KMS-11 (cell line): ENCODE data around the gene TSPAN15.
"Not testable (repeated sequence)": the region's sequence is repeated elsewhere in the genome, so short reads cannot be mapped to it uniquely, and the experiment has no call there.

Experiments
- H2AFZ ChIP-seq: fragments of 200-600 bp; sonication (generic); 2 replicates; pipeline ENCODE4 v1.6.1; 2016; ENCODE audit warnings: antibody characterized with exemption, mixed run types, low read depth
- H3K27ac ChIP-seq: fragments of 200-600 bp; sonication (generic); 2 replicates; pipeline ENCODE4 v1.6.1; 2016; ENCODE audit warnings: mild to moderate bottlenecking, mixed run types
- H3K27me3 ChIP-seq: fragments of 200-600 bp; sonication (generic); 2 replicates; pipeline ENCODE4 v1.6.1; 2017; ENCODE audit warnings: mild to moderate bottlenecking, low read depth, mixed run types, moderate library complexity; ENCODE audit not compliant: insufficient read depth
- H3K36me3 ChIP-seq: fragments of 200-600 bp; sonication (generic); 2 replicates; pipeline ENCODE4 v1.6.1; 2017; ENCODE audit warnings: mild to moderate bottlenecking, mixed run types; ENCODE audit not compliant: insufficient read depth
- H3K4me1 ChIP-seq: fragments of 200-600 bp; sonication (generic); 2 replicates; pipeline ENCODE4 v1.6.1; 2016; ENCODE audit warnings: mild to moderate bottlenecking, low read depth, mixed run types; ENCODE audit not compliant: poor library complexity, severe bottlenecking
- H3K4me2 ChIP-seq: fragments of 200-600 bp; sonication (generic); 2 replicates; pipeline ENCODE4 v1.7.0; 2016; ENCODE audit warnings: mild to moderate bottlenecking, mixed run types
- H3K4me3 ChIP-seq: fragments of 200-600 bp; sonication (generic); IDR thresholded peaks from 2 replicates; pipeline ENCODE4 v1.6.1; 2017; ENCODE audit warnings: low read depth, low read length, mixed read lengths; ENCODE audit not compliant: insufficient read depth
- H3K79me2 ChIP-seq: fragments of 200-600 bp; sonication (generic); 2 replicates; pipeline ENCODE4 v1.6.1; 2016; ENCODE audit warnings: low read depth, mixed run types; ENCODE audit not compliant: insufficient read depth
- H3K9ac ChIP-seq: fragments of 200-600 bp; sonication (generic); 2 replicates; pipeline ENCODE4 v1.6.1; 2016; ENCODE audit warnings: mild to moderate bottlenecking, mixed run types
- H4K20me1 ChIP-seq: fragments of 200-600 bp; sonication (generic); 2 replicates; pipeline ENCODE4 v1.6.1; 2016; ENCODE audit warnings: mild to moderate bottlenecking, mixed run types; ENCODE audit not compliant: insufficient read depth
- CTCF ChIP-seq: fragments of 200-600 bp; sonication (generic); conservative IDR thresholded peaks from 2 replicates; pipeline ENCODE4 v1.6.1; 2017; ENCODE audit warnings: low read depth, mild to moderate bottlenecking, antibody characterized with exemption, low read length, moderate library complexity, mixed read lengths

The TSPAN15 gene

GRCh38 chr10:69517271-69517848 is 66.1 kb downstream of the TSPAN15 start:
- Histone ChIP-seq H3K4me1 (no peaks in the 10 kb centered on the region), H3K4me2 (no peak overlapping the region), H3K27ac (no peak overlapping the region), H2AFZ (no peak overlapping the region), H3K36me3 (no peaks in the 10 kb centered on the region), H3K79me2 (no peaks in the 10 kb centered on the region), H3K27me3 (no peaks in the 10 kb centered on the region), H3K4me3 (no peak overlapping the region), H3K9ac (no peak overlapping the region), H4K20me1 (no peaks in the 10 kb centered on the region)
- TF ChIP-seq CTCF = no peak

- Histone ChIP-seq H4K20me1 (no peaks in the 10 kb centered on the region), H3K4me3 (no peak overlapping the region), H3K9ac (no peak overlapping the region), H3K27me3 (no peaks in the 10 kb centered on the region), H3K4me2 (no peak overlapping the region), H2AFZ (no peak overlapping the region), H3K4me1 (no peaks in the 10 kb centered on the region), H3K79me2 (no peaks in the 10 kb centered on the region), H3K27ac (no peak overlapping the region), H3K36me3 (no peaks in the 10 kb centered on the region)
- TF ChIP-seq CTCF = no peak
These were observed 76.7 kb downstream of the TSPAN15 start for GRCh38 chr10:69527961-69528360.

- Histone ChIP-seq H3K4me3 (no peak overlapping the region), H3K4me2 (no peak overlapping the region), H3K27ac (no peak overlapping the region), H3K79me2 (no peaks in the 10 kb centered on the region), H4K20me1 (no peaks in the 10 kb centered on the region), H3K36me3 (no peaks in the 10 kb centered on the region), H3K27me3 (no peaks in the 10 kb centered on the region), H3K4me1 (no peaks in the 10 kb centered on the region), H2AFZ (no peak overlapping the region), H3K9ac (no peak overlapping the region)
- TF ChIP-seq CTCF = no peak
These were observed 82.4 kb downstream of the TSPAN15 start for GRCh38 chr10:69533658-69534057.

GRCh38 chr10:69536521-69536920 is 85.3 kb downstream of the TSPAN15 start:
- H3K9ac ChIP-seq, H3K27me3 ChIP-seq, H3K4me3 ChIP-seq, H3K27ac ChIP-seq, H3K4me2 ChIP-seq, H4K20me1 ChIP-seq, H3K36me3 ChIP-seq, H2AFZ ChIP-seq, H3K4me1 ChIP-seq, H3K79me2 ChIP-seq: not testable (repeated sequence)

- no peak overlapping the region for H3K4me2 ChIP-seq
- no peaks in the 10 kb centered on the region for H3K4me1 ChIP-seq
- no peak for TF ChIP-seq CTCF
- no peak overlapping the region for H2AFZ ChIP-seq
- no peak overlapping the region for H3K27ac ChIP-seq
- no peaks in the 10 kb centered on the region for H4K20me1 ChIP-seq
- H3K36me3 ChIP-seq = no peaks in the 10 kb centered on the region
- H3K9ac ChIP-seq = no peak overlapping the region
- H3K79me2 ChIP-seq = no peaks in the 10 kb centered on the region
- no peaks in the 10 kb centered on the region for H3K27me3 ChIP-seq
- no peak overlapping the region for H3K4me3 ChIP-seq
These were observed 86.2 kb downstream of the TSPAN15 start for GRCh38 chr10:69537449-69537848.
